ENCODE measurements around the gene TERT. TPM values are rescaled to one million over a fixed set of nuclear protein-coding genes. Genes with fewer than 3 reads are reported as not detected.

TERT gene
- polyA plus RNA-seq, 1 donor from 2014 or later, result not detected

GRCh38 chr5:1220351-1220750, 74.5 kb downstream of the TERT start (continued):
- no peak for TF ChIP-seq RAD21 (conservative IDR thresholded peaks at IDR 0.05)
- TF ChIP-seq EP300 (conservative IDR thresholded peaks at IDR 0.05; ENCODE audit: poor library complexity, severe bottlenecking), result no peak

DNA sequence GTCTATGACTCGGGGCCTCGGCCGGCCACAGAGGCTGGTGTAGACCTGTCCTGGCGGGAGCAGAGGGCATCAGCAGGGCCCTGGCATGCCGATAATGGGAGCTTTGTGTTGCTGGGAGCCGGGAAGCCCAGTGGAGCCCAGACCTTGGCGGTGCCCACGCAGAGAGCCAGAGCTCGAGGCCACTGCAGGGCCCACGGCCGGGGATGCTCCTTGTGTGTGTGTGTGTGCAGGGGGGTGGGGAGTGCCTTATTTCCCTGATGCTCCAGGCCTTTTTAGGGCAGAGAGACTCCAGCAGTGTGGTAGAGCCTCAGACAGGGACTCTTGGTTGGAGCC, 75.1 kb downstream of the TERT start:
- Histone ChIP-seq H3F3A (ENCODE audit: insufficient read depth, low read length, poor library complexity, severe bottlenecking) (no peaks in the 10 kb centered on the region), H3K9ac (ENCODE audit: low read length) (no peak overlapping the region), H3K4me2 (ENCODE audit: low read length) (no peak overlapping the region), H3K4me3 (ENCODE audit: low read length) (no peak overlapping the region), H3K9me2 (ENCODE audit: insufficient read depth, low read length) (no peaks in the 10 kb centered on the region), H3K9me3 (ENCODE audit: low read length) (no peaks in the 10 kb centered on the region), H3K27me3 (ENCODE audit: insufficient read depth, low read depth, low read length) (no peaks in the 10 kb centered on the region), H3K36me3 (ENCODE audit: insufficient read depth, low read length) (no peaks in the 10 kb centered on the region), H2AFZ (ENCODE audit: low read depth, low read length) (no peak overlapping the region), H3K79me2 (replicated peaks; ENCODE audit: insufficient read depth, low read length) (no peaks in the 10 kb centered on the region), H4K20me1 (ENCODE audit: insufficient read depth) (no peaks in the 10 kb centered on the region), H3K27ac (ENCODE audit: low read length) (no peak overlapping the region)
- no peak for TF ChIP-seq SMC3 (conservative IDR thresholded peaks at IDR 0.05; ENCODE audit: poor library complexity)
- TF ChIP-seq EP300 (conservative IDR thresholded peaks at IDR 0.05; ENCODE audit: poor library complexity, severe bottlenecking), result no peak

- Histone ChIP-seq H3K9me2 (ENCODE audit: insufficient read depth, low read length) (no peaks in the 10 kb centered on the region), H3K9ac (ENCODE audit: low read length) (no peak overlapping the region), H3K27ac (ENCODE audit: low read length) (no peak overlapping the region), H3K79me2 (replicated peaks; ENCODE audit: insufficient read depth, low read length) (no peaks in the 10 kb centered on the region), H3K4me3 (ENCODE audit: low read length) (no peak overlapping the region), H3K27me3 (ENCODE audit: insufficient read depth, low read depth, low read length) (no peaks in the 10 kb centered on the region), H3F3A (ENCODE audit: insufficient read depth, low read length, poor library complexity, severe bottlenecking) (no peaks in the 10 kb centered on the region), H2AFZ (ENCODE audit: low read depth, low read length) (no peak overlapping the region), H3K36me3 (ENCODE audit: insufficient read depth, low read length) (no peaks in the 10 kb centered on the region), H3K9me3 (ENCODE audit: low read length) (no peaks in the 10 kb centered on the region), H4K20me1 (ENCODE audit: insufficient read depth) (no peaks in the 10 kb centered on the region), H3K4me2 (ENCODE audit: low read length) (no peak overlapping the region)
- TF ChIP-seq POLR2AphosphoS5 (IDR thresholded peaks at IDR 0.05), result no peak
- no peak for TF ChIP-seq TAF1 (IDR thresholded peaks at IDR 0.05; ENCODE audit: low read depth)
- TF ChIP-seq, protein P1, sequence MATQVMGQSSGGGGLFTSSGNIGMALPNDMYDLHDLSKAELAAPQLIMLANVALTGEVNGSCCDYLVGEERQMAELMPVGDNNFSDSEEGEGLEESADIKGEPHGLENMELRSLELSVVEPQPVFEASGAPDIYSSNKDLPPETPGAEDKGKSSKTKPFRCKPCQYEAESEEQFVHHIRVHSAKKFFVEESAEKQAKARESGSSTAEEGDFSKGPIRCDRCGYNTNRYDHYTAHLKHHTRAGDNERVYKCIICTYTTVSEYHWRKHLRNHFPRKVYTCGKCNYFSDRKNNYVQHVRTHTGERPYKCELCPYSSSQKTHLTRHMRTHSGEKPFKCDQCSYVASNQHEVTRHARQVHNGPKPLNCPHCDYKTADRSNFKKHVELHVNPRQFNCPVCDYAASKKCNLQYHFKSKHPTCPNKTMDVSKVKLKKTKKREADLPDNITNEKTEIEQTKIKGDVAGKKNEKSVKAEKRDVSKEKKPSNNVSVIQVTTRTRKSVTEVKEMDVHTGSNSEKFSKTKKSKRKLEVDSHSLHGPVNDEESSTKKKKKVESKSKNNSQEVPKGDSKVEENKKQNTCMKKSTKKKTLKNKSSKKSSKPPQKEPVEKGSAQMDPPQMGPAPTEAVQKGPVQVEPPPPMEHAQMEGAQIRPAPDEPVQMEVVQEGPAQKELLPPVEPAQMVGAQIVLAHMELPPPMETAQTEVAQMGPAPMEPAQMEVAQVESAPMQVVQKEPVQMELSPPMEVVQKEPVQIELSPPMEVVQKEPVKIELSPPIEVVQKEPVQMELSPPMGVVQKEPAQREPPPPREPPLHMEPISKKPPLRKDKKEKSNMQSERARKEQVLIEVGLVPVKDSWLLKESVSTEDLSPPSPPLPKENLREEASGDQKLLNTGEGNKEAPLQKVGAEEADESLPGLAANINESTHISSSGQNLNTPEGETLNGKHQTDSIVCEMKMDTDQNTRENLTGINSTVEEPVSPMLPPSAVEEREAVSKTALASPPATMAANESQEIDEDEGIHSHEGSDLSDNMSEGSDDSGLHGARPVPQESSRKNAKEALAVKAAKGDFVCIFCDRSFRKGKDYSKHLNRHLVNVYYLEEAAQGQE (IDR thresholded peaks at IDR 0.05; ENCODE audit: borderline replicate concordance), result no peak
- TF ChIP-seq RAD21 (conservative IDR thresholded peaks at IDR 0.05), result no peak
- TF ChIP-seq MXI1 (conservative IDR thresholded peaks at IDR 0.05; ENCODE audit: poor library complexity, severe bottlenecking), result no peak
- TF ChIP-seq, protein P2, sequence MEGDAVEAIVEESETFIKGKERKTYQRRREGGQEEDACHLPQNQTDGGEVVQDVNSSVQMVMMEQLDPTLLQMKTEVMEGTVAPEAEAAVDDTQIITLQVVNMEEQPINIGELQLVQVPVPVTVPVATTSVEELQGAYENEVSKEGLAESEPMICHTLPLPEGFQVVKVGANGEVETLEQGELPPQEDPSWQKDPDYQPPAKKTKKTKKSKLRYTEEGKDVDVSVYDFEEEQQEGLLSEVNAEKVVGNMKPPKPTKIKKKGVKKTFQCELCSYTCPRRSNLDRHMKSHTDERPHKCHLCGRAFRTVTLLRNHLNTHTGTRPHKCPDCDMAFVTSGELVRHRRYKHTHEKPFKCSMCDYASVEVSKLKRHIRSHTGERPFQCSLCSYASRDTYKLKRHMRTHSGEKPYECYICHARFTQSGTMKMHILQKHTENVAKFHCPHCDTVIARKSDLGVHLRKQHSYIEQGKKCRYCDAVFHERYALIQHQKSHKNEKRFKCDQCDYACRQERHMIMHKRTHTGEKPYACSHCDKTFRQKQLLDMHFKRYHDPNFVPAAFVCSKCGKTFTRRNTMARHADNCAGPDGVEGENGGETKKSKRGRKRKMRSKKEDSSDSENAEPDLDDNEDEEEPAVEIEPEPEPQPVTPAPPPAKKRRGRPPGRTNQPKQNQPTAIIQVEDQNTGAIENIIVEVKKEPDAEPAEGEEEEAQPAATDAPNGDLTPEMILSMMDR (IDR thresholded peaks at IDR 0.05; ENCODE audit: poor library complexity, severe bottlenecking), result no peak
- TF ChIP-seq EZH2 (IDR thresholded peaks at IDR 0.05; ENCODE audit: borderline replicate concordance, insufficient read depth, low read length, poor library complexity, severe bottlenecking), result no peak
- no peak for TF ChIP-seq EP300 (conservative IDR thresholded peaks at IDR 0.05; ENCODE audit: poor library complexity, severe bottlenecking)
- no peak for TF ChIP-seq SMC3 (conservative IDR thresholded peaks at IDR 0.05; ENCODE audit: poor library complexity)
Observed at GRCh38 chr5:1219098-1219767, 75.6 kb downstream of the TERT start.

Data from neural cell (in vitro differentiated cells).